GM18511 (cell line): Measurements from ENCODE around the gene CELF4.

Experiments
- ATAC-seq: cut with Tn5 transposase; IDR thresholded peaks from one replicate; pipeline ENCODE4 v1.9.1; 2021; ENCODE audit warnings: mild to moderate bottlenecking, moderate library complexity; ENCODE audit not compliant: unreplicated experiment

Gene CELF4

DNA sequence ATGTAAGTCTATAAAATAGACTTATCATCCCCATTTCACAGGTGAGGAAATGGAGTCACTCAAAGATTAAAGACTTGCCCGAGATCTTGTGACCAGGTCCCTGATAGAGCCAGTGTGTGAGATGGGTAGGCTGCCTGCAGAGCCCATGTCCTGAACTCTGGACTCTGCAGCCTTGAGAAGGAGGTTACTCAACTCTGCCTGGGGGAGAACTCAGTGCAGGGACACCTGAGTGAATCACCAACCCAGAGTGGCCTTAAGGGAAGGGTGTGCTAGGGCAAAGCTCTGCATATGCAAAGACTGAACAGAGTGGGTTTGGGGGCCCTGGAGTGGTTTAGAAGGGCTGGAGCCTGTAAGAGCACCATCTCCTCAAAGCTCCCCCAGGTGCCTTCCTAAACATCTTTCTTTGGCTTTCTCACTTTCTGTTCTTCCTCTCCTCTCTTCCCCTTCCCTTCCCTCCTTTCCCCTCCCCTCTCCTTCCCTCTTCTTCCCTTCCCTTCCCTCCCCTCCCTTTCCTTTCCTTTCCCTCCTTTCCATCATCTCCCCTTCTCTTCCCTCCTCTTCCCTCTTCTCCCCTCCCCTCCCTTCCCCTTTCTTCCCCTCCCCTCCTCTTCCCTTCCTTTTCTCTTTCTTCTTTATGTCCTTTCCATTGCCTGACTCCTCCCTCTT lies 67.6 kb downstream of the CELF4 start:
- ATAC-seq: no peak

GRCh38 chr18:37496568-37496967 lies 69.0 kb downstream of the CELF4 start:
- ATAC-seq: no peak

DNA sequence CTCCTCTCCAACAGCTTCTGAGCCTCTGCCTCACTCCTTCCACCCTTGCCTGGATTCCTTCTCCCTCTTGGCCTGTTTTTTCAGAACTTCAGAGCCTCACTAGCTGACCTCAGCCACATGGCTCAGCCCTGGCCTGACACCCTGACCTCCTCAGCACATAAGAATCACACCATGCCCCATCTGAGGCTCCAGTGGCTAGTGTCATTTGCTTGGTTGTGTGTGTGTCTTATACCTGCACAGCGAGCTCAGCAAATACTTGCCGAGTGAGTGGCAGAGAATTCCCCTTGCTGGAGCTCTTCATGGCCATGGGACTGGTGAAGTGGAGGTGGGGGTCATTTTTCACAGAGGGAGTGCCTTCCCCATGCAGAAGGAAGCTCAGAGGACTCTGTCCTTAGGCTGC lies 70.2 kb downstream of the CELF4 start:
- ATAC-seq: no peak

DNA sequence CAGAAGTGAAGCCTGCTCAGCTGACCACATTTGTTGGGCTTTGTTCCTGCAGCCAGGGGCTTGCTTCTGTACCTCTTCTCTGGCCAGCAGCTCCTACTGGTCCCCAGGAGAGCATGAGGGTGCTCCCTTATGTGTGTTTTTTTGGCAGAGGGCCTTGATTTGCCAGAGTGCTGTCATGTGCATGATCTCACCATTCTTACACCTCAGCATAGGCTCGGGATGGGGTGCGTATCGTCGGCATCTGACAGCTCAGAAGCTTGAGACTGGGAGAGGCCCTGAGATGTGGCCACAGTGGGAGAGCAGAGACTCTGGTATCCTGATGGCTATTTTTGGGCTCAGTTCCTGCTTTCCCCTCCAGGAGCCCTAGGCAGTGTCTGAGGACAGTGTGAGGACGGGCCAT lies 71.2 kb downstream of the CELF4 start:
- ATAC-seq: no peak

- no peak for ATAC-seq
Measured at GRCh38 chr18:37493352-37493935, 72.2 kb downstream of the CELF4 start.

DNA sequence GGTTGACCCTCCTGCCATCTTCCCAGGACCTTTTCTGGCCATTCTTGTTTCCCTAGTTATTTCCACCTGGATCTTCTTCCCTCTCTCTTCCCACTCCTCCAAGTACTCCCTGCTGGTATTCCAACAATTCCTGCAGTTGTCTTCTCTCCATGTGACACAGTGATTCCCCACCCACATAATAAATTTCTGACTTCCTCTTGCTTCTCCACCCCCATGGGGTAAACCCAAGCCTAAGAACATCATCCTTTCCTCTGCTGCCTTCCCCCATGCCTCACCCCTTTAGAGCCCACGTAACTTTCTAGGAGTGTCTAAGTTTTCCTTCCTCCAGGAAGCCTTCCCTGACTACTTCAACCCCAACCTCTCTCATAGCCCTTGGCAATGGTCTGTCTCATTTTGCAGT lies 72.6 kb downstream of the CELF4 start:
- no peak for ATAC-seq

DNA sequence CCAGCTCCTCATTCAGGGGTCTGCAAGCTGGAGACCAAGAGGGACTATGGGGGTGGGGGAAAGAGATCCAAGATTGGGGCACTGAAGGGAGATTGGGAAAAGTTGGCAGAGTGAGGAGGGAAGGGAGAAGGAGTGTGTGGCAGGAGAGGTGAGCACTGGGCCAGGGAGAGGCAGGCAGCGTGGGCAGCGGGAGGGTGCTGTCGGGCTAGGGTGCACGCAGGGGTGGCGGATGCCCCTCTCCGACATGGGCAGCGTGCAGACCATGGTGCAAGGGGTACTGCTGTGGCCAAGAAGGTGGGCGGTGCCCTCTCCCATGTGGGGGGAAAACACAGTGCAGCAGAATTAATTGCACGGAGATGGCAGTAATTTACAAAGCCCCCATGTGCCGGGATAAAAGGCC lies 74.1 kb downstream of the CELF4 start:
- ATAC-seq: no peak

- ATAC-seq: no peak
Measured at GRCh38 chr18:37489998-37490397, 75.6 kb downstream of the CELF4 start.

GRCh38 chr18:37489011-37489410 lies 76.6 kb downstream of the CELF4 start:
- ATAC-seq: no peak

- ATAC-seq: no peak
Measured at GRCh38 chr18:37487400-37487867, 78.2 kb downstream of the CELF4 start.

GRCh38 chr18:37486848-37487247 lies 78.8 kb downstream of the CELF4 start:
- ATAC-seq: no peak

- no peak for ATAC-seq
Measured at GRCh38 chr18:37484983-37485834, 80.4 kb downstream of the CELF4 start.

- no peak for ATAC-seq
Measured at GRCh38 chr18:37483984-37484819, 81.4 kb downstream of the CELF4 start.

- ATAC-seq: no peak
Measured at GRCh38 chr18:37483221-37483971, 82.2 kb downstream of the CELF4 start.

- no peak for ATAC-seq
Measured at GRCh38 chr18:37482433-37482832, 83.2 kb downstream of the CELF4 start.

- no peak for ATAC-seq
Measured at GRCh38 chr18:37482002-37482401, 83.6 kb downstream of the CELF4 start.

DNA sequence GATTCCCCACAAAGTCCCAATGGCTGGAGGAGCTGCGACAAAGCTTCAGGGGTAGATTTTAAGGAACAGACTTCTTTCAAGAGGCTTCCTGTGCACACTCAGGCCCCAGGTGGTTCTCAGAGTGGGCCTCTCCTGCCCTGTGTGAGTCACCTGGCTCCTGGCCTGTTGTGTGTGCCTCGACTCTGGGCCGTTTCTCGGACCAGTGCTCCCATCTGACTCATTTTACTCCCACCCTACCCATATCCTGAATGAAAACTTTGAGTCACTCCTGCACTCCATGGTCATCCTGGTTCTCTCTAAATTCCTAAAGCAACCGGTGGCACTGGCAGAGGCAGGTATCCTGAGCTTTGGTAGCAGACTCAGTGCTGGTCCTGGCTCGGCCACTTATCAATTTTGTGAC lies 84.1 kb downstream of the CELF4 start:
- no peak for ATAC-seq

DNA sequence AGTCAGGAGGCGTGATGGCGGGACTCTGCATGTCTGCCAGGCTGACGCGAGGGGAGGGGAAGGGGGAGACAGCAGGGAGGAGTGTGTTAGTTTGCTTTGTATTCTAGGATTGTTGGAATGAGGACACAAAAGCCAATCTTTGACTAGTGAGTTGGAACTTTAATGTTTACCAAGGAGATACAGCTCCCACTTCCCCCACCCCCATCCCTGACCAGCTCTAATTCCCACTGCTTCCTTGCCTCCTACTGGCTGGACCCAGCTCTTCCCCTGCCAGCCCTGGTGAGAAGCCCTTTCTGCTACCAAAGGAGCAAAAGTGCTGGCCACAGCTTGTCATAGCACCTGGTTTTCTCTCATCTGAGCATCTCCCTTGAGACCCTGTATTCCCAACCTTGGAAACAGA lies 84.5 kb downstream of the CELF4 start:
- ATAC-seq: no peak

DNA sequence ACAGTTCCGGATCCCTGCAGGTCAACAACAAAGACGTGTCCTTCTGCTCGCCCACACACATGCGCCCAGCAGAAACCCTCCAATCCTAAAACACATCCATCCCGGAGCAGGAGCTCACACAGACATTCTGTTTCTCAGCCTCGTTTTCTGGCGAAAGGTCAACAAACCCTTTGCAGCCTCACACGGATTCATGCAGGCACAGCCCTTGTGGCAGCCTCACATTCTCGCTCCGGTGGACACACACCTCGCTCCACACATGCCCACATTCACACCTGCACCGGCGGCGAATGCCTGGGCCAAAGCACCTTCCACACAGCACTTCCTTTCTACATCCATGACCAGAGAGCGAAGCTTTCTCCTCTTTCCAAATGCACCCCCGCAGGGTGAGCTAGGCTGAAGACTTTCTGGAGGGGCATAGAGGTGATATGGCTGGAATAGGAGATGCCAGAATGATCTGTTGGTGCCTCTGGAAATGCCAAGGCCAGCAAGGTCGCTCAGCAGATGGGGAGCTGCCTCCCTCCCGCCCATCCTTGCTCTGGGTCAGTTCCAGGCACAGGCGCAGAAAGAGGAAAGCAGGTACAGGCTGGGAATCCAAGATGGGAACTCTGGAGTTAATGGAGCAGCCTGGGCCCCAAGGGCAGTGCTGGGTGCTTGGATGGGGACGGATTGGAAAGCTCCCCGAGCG lies 88.8 kb downstream of the CELF4 start:
- ATAC-seq: no peak

DNA sequence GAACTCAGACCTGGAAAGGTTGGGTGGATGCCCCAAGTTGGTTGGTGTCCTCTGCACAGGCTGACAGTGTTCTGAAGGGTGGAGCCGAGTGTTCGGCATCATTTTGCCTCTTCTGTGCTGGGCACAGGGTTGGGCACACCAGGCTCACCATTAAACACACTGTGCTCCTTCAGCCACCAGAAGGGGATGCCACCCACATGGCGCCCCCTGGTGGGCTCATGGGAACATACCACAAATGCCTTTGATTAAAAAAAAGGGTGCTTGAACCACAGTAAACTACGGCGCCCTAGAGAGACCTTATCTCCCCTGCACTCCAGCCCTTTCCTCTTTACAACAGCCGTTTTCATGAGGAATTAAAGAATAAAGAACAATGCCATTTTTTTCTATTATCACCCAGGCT lies 89.4 kb downstream of the CELF4 start:
- ATAC-seq: no peak
